ENCODE data around the gene AKR1C4.
"Not testable (repeated sequence)": the region's sequence is repeated elsewhere in the genome, so short reads cannot be mapped to it uniquely, and the experiment has no call there.

Gene AKR1C4

GRCh38 chr10:5163487-5163886 is 33.1 kb upstream of the AKR1C4 start:
- H3K4me2 ChIP-seq (ENCODE audit: low read depth, low read length, poor library complexity, severe bottlenecking) = no peak overlapping the region
- no peak overlapping the region for H3K4me3 ChIP-seq (ENCODE audit: insufficient read depth, low read length, poor library complexity, severe bottlenecking)
- H3K36me3 ChIP-seq (ENCODE audit: low read length) = no peaks in the 10 kb centered on the region
- no peak overlapping the region for H3K9ac ChIP-seq (ENCODE audit: low read length)
- H4K20me1 ChIP-seq (ENCODE audit: low read depth, low read length) = no peaks in the 10 kb centered on the region
- no peaks in the 10 kb centered on the region for H3K79me2 ChIP-seq (ENCODE audit: insufficient read depth, low read length)
- TF ChIP-seq, protein P1, sequence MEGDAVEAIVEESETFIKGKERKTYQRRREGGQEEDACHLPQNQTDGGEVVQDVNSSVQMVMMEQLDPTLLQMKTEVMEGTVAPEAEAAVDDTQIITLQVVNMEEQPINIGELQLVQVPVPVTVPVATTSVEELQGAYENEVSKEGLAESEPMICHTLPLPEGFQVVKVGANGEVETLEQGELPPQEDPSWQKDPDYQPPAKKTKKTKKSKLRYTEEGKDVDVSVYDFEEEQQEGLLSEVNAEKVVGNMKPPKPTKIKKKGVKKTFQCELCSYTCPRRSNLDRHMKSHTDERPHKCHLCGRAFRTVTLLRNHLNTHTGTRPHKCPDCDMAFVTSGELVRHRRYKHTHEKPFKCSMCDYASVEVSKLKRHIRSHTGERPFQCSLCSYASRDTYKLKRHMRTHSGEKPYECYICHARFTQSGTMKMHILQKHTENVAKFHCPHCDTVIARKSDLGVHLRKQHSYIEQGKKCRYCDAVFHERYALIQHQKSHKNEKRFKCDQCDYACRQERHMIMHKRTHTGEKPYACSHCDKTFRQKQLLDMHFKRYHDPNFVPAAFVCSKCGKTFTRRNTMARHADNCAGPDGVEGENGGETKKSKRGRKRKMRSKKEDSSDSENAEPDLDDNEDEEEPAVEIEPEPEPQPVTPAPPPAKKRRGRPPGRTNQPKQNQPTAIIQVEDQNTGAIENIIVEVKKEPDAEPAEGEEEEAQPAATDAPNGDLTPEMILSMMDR (IDR thresholded peaks at IDR 0.05; ENCODE audit: insufficient read depth, low read length, poor library complexity, severe bottlenecking) = no peak
- TF ChIP-seq EZH2phosphoT487 (conservative IDR thresholded peaks at IDR 0.05; ENCODE audit: low read length) = no peak
- no peaks in the 10 kb centered on the region for H3K9me2 ChIP-seq (replicated peaks; ENCODE audit: insufficient read depth, low read length)
- no peak overlapping the region for H2AFZ ChIP-seq (ENCODE audit: low read depth, low read length, severe bottlenecking)
- no peaks in the 10 kb centered on the region for H3K27me3 ChIP-seq (ENCODE audit: low read length)
- H3K27ac ChIP-seq (ENCODE audit: low read depth, low read length) = no peak overlapping the region
- H3F3A ChIP-seq (ENCODE audit: insufficient read depth) = no peaks in the 10 kb centered on the region
- H3K9me3 ChIP-seq (ENCODE audit: insufficient read depth, low read length) = 0 out of 2 replicates have a peak, but pooled peaks cover 5% of the 10 kb centered on the region

- no peak overlapping the region for H3K4me2 ChIP-seq (ENCODE audit: low read depth, low read length, poor library complexity, severe bottlenecking)
- no peaks in the 10 kb centered on the region for H3K27me3 ChIP-seq (ENCODE audit: low read length)
- H3K9ac ChIP-seq (ENCODE audit: low read length) = no peak overlapping the region
- no peaks in the 10 kb centered on the region for H4K20me1 ChIP-seq (ENCODE audit: low read depth, low read length)
- no peak overlapping the region for H3K27ac ChIP-seq (ENCODE audit: low read depth, low read length)
- H3K79me2 ChIP-seq (ENCODE audit: insufficient read depth, low read length) = no peaks in the 10 kb centered on the region
- no peak overlapping the region for H3K4me3 ChIP-seq (ENCODE audit: insufficient read depth, low read length, poor library complexity, severe bottlenecking)
- no peaks in the 10 kb centered on the region for H3K36me3 ChIP-seq (ENCODE audit: low read length)
- H3F3A ChIP-seq (ENCODE audit: insufficient read depth) = no peaks in the 10 kb centered on the region
- TF ChIP-seq EZH2phosphoT487 (conservative IDR thresholded peaks at IDR 0.05; ENCODE audit: low read length) = no peak
- TF ChIP-seq, protein P1 (IDR thresholded peaks at IDR 0.05; ENCODE audit: insufficient read depth, low read length, poor library complexity, severe bottlenecking) = no peak
- no peak overlapping the region for H2AFZ ChIP-seq (ENCODE audit: low read depth, low read length, severe bottlenecking)
- 0 out of 2 replicates have a peak, but pooled peaks cover 5% of the 10 kb centered on the region for H3K9me3 ChIP-seq (ENCODE audit: insufficient read depth, low read length)
- H3K9me2 ChIP-seq (replicated peaks; ENCODE audit: insufficient read depth, low read length) = no peaks in the 10 kb centered on the region
Measured at GRCh38 chr10:5165738-5166137, 30.9 kb upstream of the AKR1C4 start.

DNA sequence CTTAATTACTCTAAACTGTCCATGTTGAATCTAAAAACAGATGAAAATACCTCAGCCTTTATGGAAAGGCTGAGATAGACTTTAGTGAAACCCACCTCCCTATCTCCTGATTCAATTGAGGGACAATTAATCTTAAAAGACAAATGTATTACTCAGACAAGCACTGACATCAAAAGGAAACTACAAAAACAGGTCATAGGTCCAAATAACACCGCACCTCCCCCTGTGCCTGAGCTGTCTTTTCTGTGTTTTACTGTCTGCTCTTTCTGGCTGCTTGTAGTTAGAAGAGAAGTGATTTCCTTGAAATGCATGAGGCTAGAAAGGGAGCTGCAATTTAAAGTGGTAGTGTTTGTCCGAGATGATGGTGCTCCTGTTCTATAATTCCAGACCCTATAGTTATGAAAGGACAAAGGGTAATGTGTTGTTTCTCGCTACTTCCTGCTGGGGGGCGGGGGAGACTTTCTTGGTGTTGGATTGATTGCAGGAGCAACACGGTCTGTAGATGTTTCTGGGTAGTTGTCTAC is 27.7 kb upstream of the AKR1C4 start:
- Histone ChIP-seq H3K9me3 (ENCODE audit: insufficient read depth, low read length) (0 out of 2 replicates have a peak, but pooled peaks cover 5% of the 10 kb centered on the region), H4K20me1 (ENCODE audit: low read depth, low read length) (no peaks in the 10 kb centered on the region), H2AFZ (ENCODE audit: low read depth, low read length, severe bottlenecking) (no peak overlapping the region), H3K36me3 (ENCODE audit: low read length) (no peaks in the 10 kb centered on the region), H3K27me3 (ENCODE audit: low read length) (no peaks in the 10 kb centered on the region), H3K9me2 (replicated peaks; ENCODE audit: insufficient read depth, low read length) (no peaks in the 10 kb centered on the region), H3F3A (ENCODE audit: insufficient read depth) (no peaks in the 10 kb centered on the region), H3K4me2 (ENCODE audit: low read depth, low read length, poor library complexity, severe bottlenecking) (no peak overlapping the region), H3K9ac (ENCODE audit: low read length) (no peak overlapping the region), H3K79me2 (ENCODE audit: insufficient read depth, low read length) (no peaks in the 10 kb centered on the region), H3K4me3 (ENCODE audit: insufficient read depth, low read length, poor library complexity, severe bottlenecking) (no peak overlapping the region), H3K27ac (ENCODE audit: low read depth, low read length) (no peak overlapping the region)
- TF ChIP-seq EZH2phosphoT487 (conservative IDR thresholded peaks at IDR 0.05; ENCODE audit: low read length) = no peak
- TF ChIP-seq, protein P1 (IDR thresholded peaks at IDR 0.05; ENCODE audit: insufficient read depth, low read length, poor library complexity, severe bottlenecking) = no peak

DNA sequence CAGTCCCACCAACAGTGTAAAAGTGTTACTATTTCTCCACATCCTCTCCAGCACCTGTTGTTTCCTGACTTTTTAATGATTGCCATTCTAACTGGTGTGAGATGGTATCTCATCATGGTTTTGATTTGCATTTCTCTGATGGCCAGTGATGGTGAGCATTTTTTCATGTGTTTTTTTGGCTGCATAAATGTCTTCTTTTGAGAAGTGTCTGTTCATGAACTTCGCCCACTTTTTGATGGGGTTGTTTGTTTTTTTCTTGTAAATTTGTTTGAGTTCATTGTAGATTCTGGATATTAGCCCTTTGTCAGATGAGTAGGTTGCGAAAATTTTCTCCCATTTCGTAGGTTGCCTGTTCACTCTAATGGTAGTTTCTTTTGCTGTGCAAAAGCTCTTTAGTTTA is 21.1 kb upstream of the AKR1C4 start:
- H3K9me2 ChIP-seq (replicated peaks; ENCODE audit: insufficient read depth, low read length); H2AFZ ChIP-seq (ENCODE audit: low read depth, low read length, severe bottlenecking); H3K9ac ChIP-seq (ENCODE audit: low read length); H3K4me2 ChIP-seq (ENCODE audit: low read depth, low read length, poor library complexity, severe bottlenecking); H3K27me3 ChIP-seq (ENCODE audit: low read length); H3K27ac ChIP-seq (ENCODE audit: low read depth, low read length); H3K36me3 ChIP-seq (ENCODE audit: low read length); H3F3A ChIP-seq (ENCODE audit: insufficient read depth); H3K4me3 ChIP-seq (ENCODE audit: insufficient read depth, low read length, poor library complexity, severe bottlenecking); H3K79me2 ChIP-seq (ENCODE audit: insufficient read depth, low read length); H3K9me3 ChIP-seq (ENCODE audit: insufficient read depth, low read length); H4K20me1 ChIP-seq (ENCODE audit: low read depth, low read length): not testable (repeated sequence)

DNA sequence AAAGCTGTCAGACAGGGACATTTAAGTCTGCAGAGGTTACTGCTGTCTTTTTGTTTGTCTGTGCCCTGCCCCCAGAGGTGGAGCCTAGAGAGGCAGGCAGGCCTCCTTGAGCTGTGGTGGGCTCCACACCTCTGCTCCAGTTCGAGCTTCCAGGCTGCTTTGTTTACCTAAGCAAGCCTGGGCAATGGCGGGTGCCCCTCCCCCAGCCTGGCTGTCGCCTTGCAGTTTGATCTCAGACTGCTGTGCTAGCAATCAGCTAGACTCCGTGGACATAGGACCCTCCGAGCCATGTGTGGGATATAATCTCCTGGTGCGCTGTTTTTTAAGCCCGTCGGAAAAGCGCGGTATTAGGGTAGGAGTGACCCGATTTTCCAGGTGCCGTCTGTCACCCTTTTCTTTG is 16.1 kb upstream of the AKR1C4 start:
- not testable (repeated sequence) for H3K27me3 ChIP-seq (ENCODE audit: low read length); H3F3A ChIP-seq (ENCODE audit: insufficient read depth); H3K36me3 ChIP-seq (ENCODE audit: low read length); H3K9me3 ChIP-seq (ENCODE audit: insufficient read depth, low read length); H3K4me2 ChIP-seq (ENCODE audit: low read depth, low read length, poor library complexity, severe bottlenecking); H3K9me2 ChIP-seq (replicated peaks; ENCODE audit: insufficient read depth, low read length); H3K9ac ChIP-seq (ENCODE audit: low read length); H2AFZ ChIP-seq (ENCODE audit: low read depth, low read length, severe bottlenecking); H4K20me1 ChIP-seq (ENCODE audit: low read depth, low read length); H3K79me2 ChIP-seq (ENCODE audit: insufficient read depth, low read length); H3K4me3 ChIP-seq (ENCODE audit: insufficient read depth, low read length, poor library complexity, severe bottlenecking); H3K27ac ChIP-seq (ENCODE audit: low read depth, low read length)
